Endothelial cell (in vitro differentiated cells): ENCODE results near the gene CRIP3. TPM values are rescaled to one million over a fixed set of nuclear protein-coding genes. Genes with fewer than 3 reads are reported as not detected.

ENCODE experiments used
- DNase-seq: peaks from one replicate; pipeline ENCODE4 v3.0.0; 2021; ENCODE audit warnings: low spot score
- H3K27ac Mint-ChIP-seq: one replicate; pipeline ENCODE4 v1.8.0; 2021; ENCODE audit warnings: mixed read lengths, inconsistent platforms; ENCODE audit not compliant: unreplicated experiment
- H3K27me3 Mint-ChIP-seq: one replicate; pipeline ENCODE4 v1.8.0; 2021; ENCODE audit warnings: mild to moderate bottlenecking, moderate library complexity, mixed read lengths, inconsistent platforms; ENCODE audit not compliant: unreplicated experiment
- H3K36me3 Mint-ChIP-seq: one replicate; pipeline ENCODE4 v1.8.0; 2021; ENCODE audit warnings: mild to moderate bottlenecking, low read depth, mixed read lengths, inconsistent platforms; ENCODE audit not compliant: unreplicated experiment
- H3K4me1 Mint-ChIP-seq: one replicate; pipeline ENCODE4 v1.8.0; 2021; ENCODE audit warnings: mild to moderate bottlenecking, mixed read lengths, inconsistent platforms; ENCODE audit not compliant: unreplicated experiment
- H3K4me3 Mint-ChIP-seq: one replicate; pipeline ENCODE4 v1.8.0; 2021; ENCODE audit warnings: mild to moderate bottlenecking, mixed read lengths, inconsistent platforms; ENCODE audit not compliant: unreplicated experiment
- H3K9me3 Mint-ChIP-seq: one replicate; pipeline ENCODE4 v1.8.0; 2021; ENCODE audit warnings: mixed read lengths, inconsistent platforms; ENCODE audit not compliant: unreplicated experiment
- total RNA-seq: library from RNA; stranded (reverse); fragmentation: NEBNext Ultra II Directional; extraction: Animal tissue kit (Norgen Biotek cat#: 25700); gene quantifications from one replicate; pipeline ENCODE4 v1.2.1, GENCODE V29; 2021; ENCODE audit not compliant: unreplicated experiment
- TF ChIP-seq, protein P1 (sequence below): fragments of 200-600 bp; sonication (generic); IDR thresholded peaks from one replicate; pipeline ENCODE4 v1.5.0; 2021; ENCODE audit warnings: antibody characterized with exemption; ENCODE audit not compliant: unreplicated experiment

CRIP3 gene
- total RNA-seq, 1 donor from 2014 or later = 1.1 TPM

DNA sequence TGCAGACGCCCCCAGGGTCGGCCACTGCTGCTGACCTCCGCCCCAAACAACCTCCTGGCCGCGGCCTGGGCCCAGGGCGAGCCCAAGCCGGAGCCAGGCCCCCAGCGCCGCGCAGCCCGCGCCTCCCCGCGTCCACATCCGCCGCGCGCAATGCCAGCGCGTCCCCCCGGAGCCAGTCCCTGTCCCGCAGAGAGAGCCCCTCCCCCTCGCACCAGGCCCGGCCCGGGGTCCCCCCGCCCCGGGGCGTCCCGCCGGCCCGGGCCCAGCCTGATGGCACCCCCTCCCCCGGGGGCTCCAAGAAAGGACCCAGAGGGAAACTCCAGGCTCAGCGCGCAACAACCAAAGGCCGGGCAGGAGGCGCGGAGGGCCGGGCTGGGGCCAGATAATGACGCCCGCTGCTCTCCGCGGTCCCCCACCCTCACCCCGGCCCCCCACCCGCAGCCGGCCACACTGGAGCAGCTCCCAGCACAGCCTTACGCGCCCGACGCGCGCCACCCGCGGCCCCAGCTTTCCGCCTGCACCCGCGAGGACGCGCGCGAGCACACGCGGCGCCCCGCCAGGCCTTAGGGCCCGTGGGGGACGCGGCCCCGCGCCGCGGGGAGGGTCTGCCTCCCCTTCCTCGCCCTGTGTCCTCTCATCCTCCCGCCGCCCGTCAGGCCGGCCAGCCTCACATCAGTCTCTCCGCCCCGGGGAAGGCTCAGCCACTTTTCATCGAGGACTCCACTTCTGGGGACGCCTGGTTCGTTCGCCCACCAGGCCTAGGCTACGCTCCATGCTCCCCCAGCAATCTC is 23.4 kb downstream of the CRIP3 start:
- Mint-ChIP-seq H3K4me3 (no peak overlapping the region), H3K4me1 (peaks cover 14% of the 10 kb centered on the region), H3K9me3 (no peaks in the 10 kb centered on the region), H3K27me3 (peaks cover 7% of the 10 kb centered on the region), H3K36me3 (no peaks in the 10 kb centered on the region), H3K27ac (no peak overlapping the region)
- TF ChIP-seq, protein P1, sequence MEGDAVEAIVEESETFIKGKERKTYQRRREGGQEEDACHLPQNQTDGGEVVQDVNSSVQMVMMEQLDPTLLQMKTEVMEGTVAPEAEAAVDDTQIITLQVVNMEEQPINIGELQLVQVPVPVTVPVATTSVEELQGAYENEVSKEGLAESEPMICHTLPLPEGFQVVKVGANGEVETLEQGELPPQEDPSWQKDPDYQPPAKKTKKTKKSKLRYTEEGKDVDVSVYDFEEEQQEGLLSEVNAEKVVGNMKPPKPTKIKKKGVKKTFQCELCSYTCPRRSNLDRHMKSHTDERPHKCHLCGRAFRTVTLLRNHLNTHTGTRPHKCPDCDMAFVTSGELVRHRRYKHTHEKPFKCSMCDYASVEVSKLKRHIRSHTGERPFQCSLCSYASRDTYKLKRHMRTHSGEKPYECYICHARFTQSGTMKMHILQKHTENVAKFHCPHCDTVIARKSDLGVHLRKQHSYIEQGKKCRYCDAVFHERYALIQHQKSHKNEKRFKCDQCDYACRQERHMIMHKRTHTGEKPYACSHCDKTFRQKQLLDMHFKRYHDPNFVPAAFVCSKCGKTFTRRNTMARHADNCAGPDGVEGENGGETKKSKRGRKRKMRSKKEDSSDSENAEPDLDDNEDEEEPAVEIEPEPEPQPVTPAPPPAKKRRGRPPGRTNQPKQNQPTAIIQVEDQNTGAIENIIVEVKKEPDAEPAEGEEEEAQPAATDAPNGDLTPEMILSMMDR = no peak
- no peak for DNase-seq

DNA sequence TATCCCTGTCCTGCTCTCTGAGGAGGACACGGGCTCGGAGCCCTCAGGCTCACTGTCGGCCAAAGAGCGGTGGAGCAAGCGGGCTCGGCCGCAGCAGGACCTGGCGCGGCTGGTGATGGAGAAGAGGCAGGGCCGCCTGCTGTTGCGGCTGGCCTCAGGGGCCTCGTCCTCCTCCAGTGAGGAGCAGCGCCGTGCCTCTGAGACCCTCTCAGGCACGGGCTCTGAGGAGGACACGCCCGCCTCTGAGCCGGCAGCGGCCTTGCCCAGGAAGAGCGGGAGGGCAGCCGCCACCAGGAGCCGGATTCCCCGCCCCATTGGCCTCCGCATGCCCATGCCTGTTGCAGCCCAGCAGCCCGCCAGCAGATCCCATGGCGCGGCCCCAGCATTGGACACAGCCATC is 24.7 kb downstream of the CRIP3 start:
- H3K4me1 Mint-ChIP-seq = peaks cover 14% of the 10 kb centered on the region
- no peak overlapping the region for H3K27ac Mint-ChIP-seq
- H3K36me3 Mint-ChIP-seq = no peaks in the 10 kb centered on the region
- no peak for DNase-seq
- H3K9me3 Mint-ChIP-seq = no peaks in the 10 kb centered on the region
- TF ChIP-seq, protein P1 = no peak
- H3K27me3 Mint-ChIP-seq = peaks cover 6% of the 10 kb centered on the region
- H3K4me3 Mint-ChIP-seq = no peak overlapping the region

DNA sequence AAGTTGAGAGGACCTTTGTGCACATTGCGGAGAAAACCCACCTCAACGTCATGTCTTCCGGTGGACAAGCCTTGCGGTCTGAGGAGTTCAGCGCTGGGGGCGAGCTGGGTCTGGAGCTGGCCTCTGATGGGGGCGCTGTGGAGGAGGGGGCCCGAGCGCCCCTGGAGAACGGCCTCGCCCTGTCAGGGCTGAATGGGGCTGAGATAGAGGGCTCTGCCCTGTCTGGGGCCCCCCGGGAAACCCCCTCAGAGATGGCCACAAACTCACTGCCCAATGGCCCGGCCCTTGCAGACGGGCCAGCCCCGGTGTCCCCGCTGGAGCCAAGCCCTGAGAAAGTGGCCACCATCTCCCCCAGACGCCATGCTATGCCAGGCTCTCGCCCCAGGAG is 25.1 kb downstream of the CRIP3 start:
- Mint-ChIP-seq H3K4me3 (no peak overlapping the region), H3K9me3 (no peaks in the 10 kb centered on the region), H3K27me3 (peaks cover 6% of the 10 kb centered on the region), H3K27ac (no peak overlapping the region), H3K4me1 (peaks cover 14% of the 10 kb centered on the region), H3K36me3 (no peaks in the 10 kb centered on the region)
- TF ChIP-seq, protein P1 = no peak
- DNase-seq = no peak

DNA sequence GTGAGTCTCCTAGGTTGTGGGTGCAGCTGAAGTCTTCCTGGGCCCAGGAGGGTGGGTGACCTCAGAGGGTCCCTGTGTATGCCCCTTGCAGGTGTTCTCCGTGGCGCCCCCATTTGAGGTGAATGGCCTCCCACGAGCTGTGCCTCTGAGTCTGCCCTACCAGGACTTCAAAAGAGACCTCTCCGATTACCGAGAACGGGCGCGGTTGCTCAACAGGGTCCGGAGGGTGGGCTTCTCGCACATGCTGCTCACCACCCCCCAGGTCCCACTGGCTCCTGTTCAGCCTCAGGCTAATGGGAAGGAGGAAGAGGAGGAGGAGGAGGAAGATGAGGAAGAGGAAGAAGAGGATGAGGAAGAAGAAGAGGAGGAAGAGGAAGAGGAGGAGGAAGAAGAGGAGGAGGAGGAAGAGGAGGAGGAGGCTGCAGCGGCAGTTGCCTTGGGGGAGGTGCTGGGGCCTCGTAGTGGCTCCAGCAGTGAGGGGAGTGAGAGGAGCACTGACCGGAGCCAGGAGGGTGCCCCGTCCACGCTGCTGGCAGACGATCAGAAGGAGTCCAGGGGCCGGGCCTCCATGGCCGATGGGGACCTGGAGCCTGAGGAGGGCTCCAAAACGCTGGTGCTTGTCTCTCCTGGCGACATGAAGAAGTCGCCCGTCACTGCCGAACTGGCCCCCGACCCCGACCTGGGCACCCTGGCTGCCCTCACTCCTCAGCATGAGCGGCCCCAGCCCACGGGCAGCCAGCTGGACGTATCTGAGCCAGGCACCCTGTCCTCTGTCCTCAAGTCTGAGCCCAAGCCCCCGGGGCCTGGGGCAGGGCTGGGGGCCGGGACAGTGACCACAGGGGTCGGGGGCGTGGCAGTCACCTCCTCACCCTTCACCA is 25.8 kb downstream of the CRIP3 start:
- Mint-ChIP-seq H3K27me3 (peaks cover 6% of the 10 kb centered on the region), H3K4me1 (peaks cover 14% of the 10 kb centered on the region), H3K36me3 (no peaks in the 10 kb centered on the region), H3K4me3 (no peak overlapping the region), H3K27ac (no peak overlapping the region), H3K9me3 (no peaks in the 10 kb centered on the region)
- no peak for DNase-seq
- TF ChIP-seq, protein P1 = no peak

DNA sequence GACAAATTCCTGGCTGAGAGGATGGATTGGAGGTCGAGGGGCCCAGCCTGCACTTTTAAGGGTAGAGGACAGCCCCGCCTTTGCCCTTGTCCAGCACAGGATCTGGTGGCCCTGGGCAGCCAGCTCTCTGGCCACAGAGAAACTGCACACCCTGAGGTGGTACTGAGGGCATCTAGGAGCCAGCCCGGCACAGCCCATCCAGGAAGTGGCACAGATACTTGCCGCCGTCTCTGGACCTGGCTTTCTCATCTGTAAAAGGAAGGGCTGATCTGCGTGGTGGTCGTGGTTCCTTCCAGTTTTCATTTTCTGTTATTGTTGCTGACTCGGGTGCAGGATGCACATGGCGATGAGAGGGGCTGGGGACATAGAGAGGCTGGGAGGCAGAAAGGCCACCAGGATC is 26.6 kb downstream of the CRIP3 start:
- DNase-seq = no peak
- H3K4me1 Mint-ChIP-seq = peaks cover 10% of the 10 kb centered on the region
- no peaks in the 10 kb centered on the region for H3K36me3 Mint-ChIP-seq
- H3K4me3 Mint-ChIP-seq = no peak overlapping the region
- H3K9me3 Mint-ChIP-seq = no peaks in the 10 kb centered on the region
- H3K27me3 Mint-ChIP-seq = peaks cover 8% of the 10 kb centered on the region
- peak overlapping the region; percentile 58 for H3K27ac Mint-ChIP-seq
- TF ChIP-seq, protein P1 = no peak
